Skeletal muscle satellite cell (primary cell): ENCODE measurements around the gene CHEK2.
"Not testable (repeated sequence)": the region's sequence is repeated elsewhere in the genome, so short reads cannot be mapped to it uniquely, and the experiment has no call there.

Experiments
- H3K27me3 ChIP-seq: 2 replicates; pipeline ENCODE4 v1.7.0; 2013; ENCODE audit warnings: low read length; ENCODE audit not compliant: control insufficient read depth, insufficient read depth
- H3K36me3 ChIP-seq: 2 replicates; pipeline ENCODE4 v1.7.0; 2013; ENCODE audit warnings: mild to moderate bottlenecking, control low read depth, low read length; ENCODE audit not compliant: insufficient read depth
- H3K4me1 ChIP-seq: 2 replicates; pipeline ENCODE4 v1.7.0; 2013; ENCODE audit warnings: low read length; ENCODE audit not compliant: control insufficient read depth, insufficient read depth
- H3K4me2 ChIP-seq: 2 replicates; pipeline ENCODE4 v1.7.0; 2013; ENCODE audit warnings: mild to moderate bottlenecking, low read length
- H3K4me3 ChIP-seq: 2 replicates; pipeline ENCODE4 v1.7.0; 2013; ENCODE audit warnings: low read length
- H3K9ac ChIP-seq: 2 replicates; pipeline ENCODE4 v1.7.0; 2013; ENCODE audit warnings: mild to moderate bottlenecking, low read depth, low read length, moderate library complexity
- H3K9me3 ChIP-seq: replicated peaks from 2 replicates; pipeline ENCODE4 v1.7.0; 2013; ENCODE audit warnings: mild to moderate bottlenecking, control low read depth, low read length

CHEK2 gene

DNA sequence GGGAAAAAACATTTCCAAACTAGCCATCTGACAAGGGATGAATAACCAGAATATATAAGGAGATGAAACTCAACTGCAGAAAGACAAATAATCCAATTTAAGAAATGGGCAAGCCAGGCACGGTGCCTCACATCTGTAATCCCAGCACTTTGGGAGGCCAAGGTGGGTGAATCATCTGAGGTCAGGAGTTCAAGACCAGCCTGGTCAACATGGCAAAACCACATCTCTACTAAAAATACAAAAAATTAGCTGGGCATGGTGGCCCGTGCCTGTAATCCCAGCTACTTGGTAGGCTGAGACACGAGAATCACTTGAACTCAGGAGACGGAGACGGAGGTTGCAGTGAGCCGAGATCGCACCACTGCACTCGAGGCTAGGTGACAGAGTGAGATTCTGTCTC, 2.7 kb downstream of the CHEK2 start:
- not testable (repeated sequence) for H3K27me3 ChIP-seq, H3K4me2 ChIP-seq, H3K9ac ChIP-seq, H3K9me3 ChIP-seq, H3K4me3 ChIP-seq, H3K36me3 ChIP-seq
- H3K4me1 ChIP-seq, result peaks cover 16% of the 10 kb centered on the region

GRCh38 chr22:28737701-28738100, 3.9 kb downstream of the CHEK2 start:
- Histone ChIP-seq H3K4me2 (no peak overlapping the region), H3K36me3 (peaks cover 9% of the 10 kb centered on the region), H3K9ac (no peak overlapping the region), H3K9me3 (no peaks in the 10 kb centered on the region), H3K27me3 (no peaks in the 10 kb centered on the region), H3K4me1 (peaks cover 12% of the 10 kb centered on the region), H3K4me3 (no peak overlapping the region)

DNA sequence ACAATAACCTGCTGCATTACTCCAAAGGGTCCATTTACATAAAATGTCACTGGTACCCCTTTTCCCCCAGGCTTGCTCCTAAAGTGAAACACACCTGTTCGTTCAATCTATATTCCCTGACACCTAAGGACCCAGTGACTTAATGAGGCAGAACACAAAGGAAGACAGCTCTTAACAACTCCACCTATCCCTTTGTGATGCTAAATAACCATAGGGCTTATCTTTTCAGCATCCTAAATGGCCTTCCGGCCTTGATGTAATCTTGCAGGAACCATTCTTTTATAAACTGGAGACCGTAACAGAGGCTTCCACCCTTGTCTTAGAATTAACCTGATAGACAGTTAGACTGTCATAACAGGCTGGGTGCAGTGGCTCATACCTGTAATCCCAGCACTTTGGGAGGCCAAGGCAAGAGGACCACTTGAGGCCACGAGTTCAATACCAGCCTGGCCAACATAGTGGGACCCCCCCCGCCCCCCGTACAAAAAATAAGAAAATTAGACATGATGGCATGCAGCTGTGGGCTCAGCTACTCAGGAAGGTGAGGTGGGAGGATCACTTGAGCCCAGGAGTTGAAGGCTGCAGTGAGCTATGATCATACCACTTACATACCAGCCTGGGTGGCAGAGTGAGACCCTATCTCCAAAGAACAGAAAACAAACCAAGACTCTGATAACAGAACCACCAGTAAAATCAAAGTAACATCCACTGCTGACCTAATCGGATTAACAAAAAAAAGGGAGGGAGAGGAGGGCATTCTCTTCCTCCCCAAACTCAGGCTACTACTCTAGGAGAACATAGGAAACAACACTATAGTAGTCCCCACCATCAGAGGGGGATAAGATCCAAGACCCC, 5.1 kb downstream of the CHEK2 start:
- Histone ChIP-seq H3K27me3 (no peaks in the 10 kb centered on the region), H3K36me3 (peaks cover 9% of the 10 kb centered on the region), H3K4me1 (peaks cover 12% of the 10 kb centered on the region), H3K4me3 (no peak overlapping the region), H3K4me2 (no peak overlapping the region), H3K9me3 (no peaks in the 10 kb centered on the region), H3K9ac (no peak overlapping the region)

- Histone ChIP-seq H3K4me3 (no peak overlapping the region), H3K9me3 (no peaks in the 10 kb centered on the region), H3K9ac (no peak overlapping the region), H3K4me1 (peaks cover 8% of the 10 kb centered on the region), H3K36me3 (peaks cover 9% of the 10 kb centered on the region), H3K4me2 (no peak overlapping the region), H3K27me3 (no peaks in the 10 kb centered on the region)
These were observed 7.2 kb downstream of the CHEK2 start for GRCh38 chr22:28734393-28734792.

DNA sequence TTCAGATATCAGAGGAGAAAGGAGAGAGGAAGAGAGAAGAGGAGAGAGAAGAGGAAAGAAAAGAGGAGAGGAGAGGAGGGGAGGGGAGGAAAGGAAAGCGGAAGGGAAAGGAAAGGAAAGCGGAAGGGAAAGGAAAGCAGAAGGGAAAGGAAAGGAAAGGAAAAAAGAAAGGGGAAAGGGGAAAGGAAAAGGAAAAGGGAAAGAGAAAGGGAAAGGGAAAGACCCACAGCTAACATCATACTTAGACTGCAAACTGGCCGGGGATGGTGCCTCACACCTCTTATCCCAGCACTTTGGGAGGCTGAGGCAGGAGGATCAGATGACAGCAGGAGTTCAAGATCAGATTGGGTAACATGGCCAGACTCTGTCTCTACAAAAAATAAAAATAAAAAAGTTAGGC, 11.4 kb downstream of the CHEK2 start:
- no peak overlapping the region for H3K4me2 ChIP-seq
- H3K27me3 ChIP-seq, result no peaks in the 10 kb centered on the region
- no peak overlapping the region for H3K9ac ChIP-seq
- H3K4me3 ChIP-seq, result no peak overlapping the region
- peaks cover 6% of the 10 kb centered on the region for H3K4me1 ChIP-seq
- H3K36me3 ChIP-seq, result peaks cover 7% of the 10 kb centered on the region
- no peaks in the 10 kb centered on the region for H3K9me3 ChIP-seq

GRCh38 chr22:28728621-28729313, 12.9 kb downstream of the CHEK2 start:
- peaks cover 7% of the 10 kb centered on the region for H3K36me3 ChIP-seq
- H3K9ac ChIP-seq, result no peak overlapping the region
- H3K4me3 ChIP-seq, result no peak overlapping the region
- no peaks in the 10 kb centered on the region for H3K27me3 ChIP-seq
- no peaks in the 10 kb centered on the region for H3K9me3 ChIP-seq
- peaks cover 6% of the 10 kb centered on the region for H3K4me1 ChIP-seq
- no peak overlapping the region for H3K4me2 ChIP-seq

GRCh38 chr22:28728002-28728401, 13.6 kb downstream of the CHEK2 start:
- Histone ChIP-seq H3K9ac (no peak overlapping the region), H3K4me1 (peaks cover 6% of the 10 kb centered on the region), H3K4me2 (no peak overlapping the region), H3K4me3 (no peak overlapping the region), H3K9me3 (no peaks in the 10 kb centered on the region), H3K27me3 (no peaks in the 10 kb centered on the region), H3K36me3 (peaks cover 2% of the 10 kb centered on the region)

DNA sequence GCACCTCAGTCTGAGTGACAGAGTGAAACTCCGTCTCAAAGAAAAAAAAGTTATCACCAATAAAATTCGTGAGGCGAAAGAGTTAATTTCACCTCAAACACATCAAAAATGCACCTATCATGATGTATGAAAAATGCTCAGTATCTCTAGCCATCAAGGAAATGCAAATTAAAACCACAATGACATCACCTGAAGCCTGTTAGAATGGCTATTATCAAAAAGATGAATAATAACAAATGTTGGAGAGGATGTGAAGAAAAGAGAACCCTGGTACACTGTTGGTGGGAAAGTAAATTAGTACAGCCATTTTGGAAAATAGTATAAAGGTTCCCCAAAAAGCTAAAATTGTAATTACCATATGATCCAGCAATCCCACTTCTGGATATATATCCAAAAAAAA, 23.6 kb downstream of the CHEK2 start:
- Histone ChIP-seq H3K36me3 (peaks cover 10% of the 10 kb centered on the region), H3K9ac (no peak overlapping the region), H3K27me3 (no peaks in the 10 kb centered on the region), H3K4me3 (no peak overlapping the region), H3K4me1 (peaks cover under 1% of the 10 kb centered on the region), H3K4me2 (no peak overlapping the region), H3K9me3 (no peaks in the 10 kb centered on the region)

- no peaks in the 10 kb centered on the region for H3K9me3 ChIP-seq
- no peak overlapping the region for H3K4me3 ChIP-seq
- H3K9ac ChIP-seq, result no peak overlapping the region
- H3K36me3 ChIP-seq, result peaks cover 10% of the 10 kb centered on the region
- H3K27me3 ChIP-seq, result no peaks in the 10 kb centered on the region
- H3K4me1 ChIP-seq, result peaks cover 12% of the 10 kb centered on the region
- no peak overlapping the region for H3K4me2 ChIP-seq
These were observed 24.9 kb downstream of the CHEK2 start for GRCh38 chr22:28716686-28717085.

- Histone ChIP-seq H3K9me3 (no peaks in the 10 kb centered on the region), H3K4me2 (no peak overlapping the region), H3K27me3 (no peaks in the 10 kb centered on the region), H3K4me1 (peaks cover 23% of the 10 kb centered on the region), H3K4me3 (no peak overlapping the region), H3K36me3 (peaks cover 7% of the 10 kb centered on the region), H3K9ac (no peak overlapping the region)
These were observed 26.0 kb downstream of the CHEK2 start for GRCh38 chr22:28715611-28716010.

DNA sequence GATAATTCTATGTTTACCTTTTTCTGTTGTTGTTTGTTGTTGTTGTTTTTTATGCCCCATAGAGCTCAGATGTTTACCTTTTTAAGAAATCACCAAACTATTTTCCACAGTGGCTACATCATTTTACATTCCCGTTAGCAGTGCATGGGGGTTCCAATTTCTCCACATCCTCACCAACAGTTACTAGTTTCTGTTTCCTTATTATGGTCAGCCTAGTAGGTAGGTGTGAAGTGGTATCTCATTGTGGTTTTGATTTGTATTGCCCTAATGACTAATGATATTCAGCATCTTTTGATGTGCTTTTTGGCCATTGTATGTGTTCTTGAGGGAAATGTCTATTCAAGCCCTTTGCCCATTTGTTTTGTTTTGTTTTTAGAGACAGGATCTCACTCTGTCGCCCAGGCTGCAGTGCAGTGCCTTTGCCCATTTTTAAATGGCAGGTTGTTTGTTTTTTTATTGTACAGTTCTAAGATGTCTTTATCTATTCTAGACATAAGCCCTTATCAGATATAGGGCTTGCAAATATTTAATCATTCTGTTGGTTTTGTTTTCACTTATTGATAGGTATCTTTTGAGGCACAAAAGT, 27.5 kb downstream of the CHEK2 start:
- Histone ChIP-seq H3K4me3 (no peak overlapping the region), H3K4me2 (no peak overlapping the region), H3K4me1 (peaks cover 32% of the 10 kb centered on the region), H3K9me3 (no peaks in the 10 kb centered on the region), H3K9ac (no peak overlapping the region), H3K27me3 (no peaks in the 10 kb centered on the region), H3K36me3 (peaks cover 4% of the 10 kb centered on the region)
